Fibroblast of mammary gland (primary cell): Measurements from ENCODE around the gene COL26A1.

ENCODE experiments used
- DNase-seq: peaks from one replicate; pipeline ENCODE4 v3.0.0-alpha.2; 2010; ENCODE audit warnings: low read depth
- H3K4me3 ChIP-seq: 2 replicates; pipeline ENCODE4 v1.5.1; 2011; ENCODE audit warnings: low read depth, mild to moderate bottlenecking, low read length, moderate library complexity; ENCODE audit not compliant: control insufficient read depth
- CTCF ChIP-seq: conservative IDR thresholded peaks from 2 replicates; pipeline ENCODE4 v1.5.1; 2011; ENCODE audit warnings: low read depth, low read length, inconsistent platforms; ENCODE audit not compliant: control insufficient read depth, insufficient read depth

COL26A1 gene

GRCh38 chr7:101521430-101521925 is 158.8 kb downstream of the COL26A1 start:
- DNase-seq: no peak
- no peak overlapping the region for H3K4me3 ChIP-seq
- TF ChIP-seq CTCF: no peak

- no peak for TF ChIP-seq CTCF
- DNase-seq: no peak
- no peak overlapping the region for H3K4me3 ChIP-seq
Observed at GRCh38 chr7:101522021-101522420, 159.3 kb downstream of the COL26A1 start.

- no peak for TF ChIP-seq CTCF
- no peak for DNase-seq
- H3K4me3 ChIP-seq: no peak overlapping the region
Observed at GRCh38 chr7:101527844-101528667, 165.4 kb downstream of the COL26A1 start.

GRCh38 chr7:101529560-101529959 is 166.9 kb downstream of the COL26A1 start:
- TF ChIP-seq CTCF: no peak
- DNase-seq: no peak
- H3K4me3 ChIP-seq: no peak overlapping the region

GRCh38 chr7:101531726-101532357 is 169.2 kb downstream of the COL26A1 start:
- no peak for DNase-seq
- TF ChIP-seq CTCF: no peak
- no peak overlapping the region for H3K4me3 ChIP-seq

- no peak overlapping the region for H3K4me3 ChIP-seq
Observed at GRCh38 chr7:101532400-101533102, 169.9 kb downstream of the COL26A1 start.

More at GRCh38 chr7:101532400-101533102, 169.9 kb downstream of the COL26A1 start:
- no peak for DNase-seq
- TF ChIP-seq CTCF: no peak
